ENCODE data around the gene PLPPR5.

Gene PLPPR5

DNA sequence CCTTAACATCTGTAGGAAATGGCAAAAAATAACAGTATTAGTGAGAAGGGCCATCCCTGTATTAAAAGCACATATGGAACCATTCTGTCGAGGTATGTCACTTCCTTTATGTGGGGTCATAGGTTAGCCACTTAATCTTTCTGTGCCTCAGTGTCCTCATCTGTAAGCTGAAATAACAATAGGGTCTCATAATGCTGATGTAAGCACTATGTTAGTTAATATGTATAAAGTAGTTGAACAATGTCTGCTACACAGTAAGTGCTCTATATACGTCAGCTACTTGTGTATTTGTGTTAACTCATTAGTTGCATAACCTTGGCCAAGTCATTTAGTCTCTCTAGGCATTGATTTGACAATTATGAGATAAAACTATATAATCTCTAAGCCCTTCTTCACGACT lies 11.8 kb downstream of the PLPPR5 start:
- TF ChIP-seq POLR2AphosphoS5 (IDR thresholded peaks at IDR 0.05; ENCODE audit: low read depth, low read length) = no peak
- TF ChIP-seq TAF1 (IDR thresholded peaks at IDR 0.05; ENCODE audit: borderline replicate concordance, low read depth, low read length) = no peak
- TF ChIP-seq POLR2A (IDR thresholded peaks at IDR 0.05; ENCODE audit: low read depth, low read length) = no peak
- DNase-seq (ENCODE audit: insufficient read length) (no peak), FAIRE-seq (no peak)

DNA sequence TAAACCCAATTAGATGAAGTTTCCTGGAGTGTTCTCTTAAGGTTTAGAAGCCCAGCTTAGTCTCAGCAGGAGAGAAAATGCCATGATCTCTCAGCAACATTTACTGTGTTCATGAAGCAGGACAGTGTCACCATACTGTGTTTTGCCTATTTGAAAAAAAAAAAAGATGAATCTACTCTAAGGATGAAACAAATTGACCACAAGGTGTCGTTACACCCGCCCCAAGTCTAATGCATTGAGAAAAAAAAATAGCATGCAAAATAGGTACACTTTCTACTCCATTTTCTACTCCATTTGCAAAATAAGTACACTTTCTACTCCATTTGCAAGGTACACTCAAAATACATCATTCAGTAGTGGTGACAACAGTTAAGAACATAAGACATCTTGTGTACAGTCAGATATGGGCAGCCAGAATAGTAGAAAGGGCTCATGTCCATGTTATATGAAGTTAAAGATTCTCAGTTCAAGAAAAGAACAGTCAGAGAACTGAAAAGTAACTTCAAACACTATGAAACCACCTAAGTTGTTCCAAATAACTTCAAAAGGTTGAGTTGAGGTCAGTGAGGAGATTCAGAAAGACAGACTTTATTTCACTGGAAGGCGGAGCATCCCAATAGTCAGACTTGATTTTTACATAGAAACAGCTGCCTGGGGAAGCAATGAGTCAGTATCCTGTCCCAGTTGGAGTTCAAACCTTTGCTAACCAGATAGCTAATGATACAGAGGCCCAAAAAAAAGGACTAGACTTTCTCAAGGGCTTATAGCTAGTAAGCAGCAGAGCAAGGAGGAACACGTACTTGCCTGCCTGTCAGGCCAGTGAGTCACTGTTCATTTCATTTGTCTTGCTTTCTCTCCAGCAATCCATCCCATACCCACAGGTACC lies 13.3 kb downstream of the PLPPR5 start:
- TF ChIP-seq TAF1 (IDR thresholded peaks at IDR 0.05; ENCODE audit: borderline replicate concordance, low read depth, low read length) (no peak), POLR2A (IDR thresholded peaks at IDR 0.05; ENCODE audit: low read depth, low read length) (no peak), POLR2AphosphoS5 (IDR thresholded peaks at IDR 0.05; ENCODE audit: low read depth, low read length) (no peak)
- DNase-seq (ENCODE audit: insufficient read length) (no peak), FAIRE-seq (no peak)

DNA sequence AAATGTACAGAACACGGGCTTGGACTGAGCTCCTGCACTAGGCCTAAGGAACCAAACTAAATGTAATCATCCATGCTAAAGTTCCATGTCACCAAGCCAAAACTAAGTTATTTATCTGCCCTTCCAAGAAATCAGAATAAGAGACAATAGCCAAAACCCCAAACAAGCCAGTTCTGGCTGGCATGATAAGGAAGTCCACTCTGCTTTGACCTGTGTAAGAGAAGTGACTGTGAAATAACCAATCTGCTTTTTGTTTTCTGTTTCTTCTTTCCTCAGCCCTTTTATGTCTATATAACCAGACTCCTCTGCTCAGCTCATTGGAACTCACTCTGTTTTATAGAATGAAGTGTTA lies 15.1 kb downstream of the PLPPR5 start:
- TF ChIP-seq POLR2A (IDR thresholded peaks at IDR 0.05; ENCODE audit: low read depth, low read length) (no peak), POLR2AphosphoS5 (IDR thresholded peaks at IDR 0.05; ENCODE audit: low read depth, low read length) (no peak)
- FAIRE-seq (no peak), DNase-seq (ENCODE audit: insufficient read length) (no peak)

DNA sequence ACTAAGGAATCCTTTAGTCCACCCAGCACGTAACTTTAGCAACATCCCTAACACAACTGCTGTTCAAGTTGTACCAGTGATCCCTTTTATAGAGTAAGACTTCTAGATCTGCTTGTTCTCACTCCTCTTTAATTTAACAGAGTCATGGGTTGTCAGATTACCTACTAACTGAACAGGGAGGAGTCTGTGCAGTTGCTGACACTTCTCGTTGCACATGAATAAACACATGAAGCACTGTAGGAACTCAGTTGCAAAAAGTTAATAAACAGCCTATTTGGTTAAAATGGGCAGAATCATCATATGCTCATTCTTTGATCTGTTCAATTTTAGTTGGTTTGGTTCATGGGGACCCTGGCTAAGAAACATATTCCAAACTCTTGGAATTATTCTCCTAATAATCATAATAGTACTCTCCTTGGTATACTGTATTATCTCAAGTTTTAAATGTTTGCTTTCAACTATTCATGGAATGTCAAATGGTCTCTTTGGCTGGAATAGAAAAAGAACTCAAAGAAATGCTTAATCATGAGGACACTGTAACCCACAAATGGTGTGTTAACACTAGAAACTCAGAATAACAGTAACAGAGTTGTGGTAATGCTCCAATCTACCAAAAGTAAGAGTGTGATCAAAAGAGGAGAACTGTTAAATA lies 15.6 kb downstream of the PLPPR5 start:
- DNase-seq (ENCODE audit: insufficient read length) (no peak), FAIRE-seq (no peak)
- TF ChIP-seq POLR2A (IDR thresholded peaks at IDR 0.05; ENCODE audit: low read depth, low read length) (no peak), TAF1 (IDR thresholded peaks at IDR 0.05; ENCODE audit: borderline replicate concordance, low read depth, low read length) (no peak), POLR2AphosphoS5 (IDR thresholded peaks at IDR 0.05; ENCODE audit: low read depth, low read length) (no peak)

- TF ChIP-seq POLR2AphosphoS5 (IDR thresholded peaks at IDR 0.05; ENCODE audit: low read depth, low read length) (no peak), POLR2A (IDR thresholded peaks at IDR 0.05; ENCODE audit: low read depth, low read length) (no peak), TAF1 (IDR thresholded peaks at IDR 0.05; ENCODE audit: borderline replicate concordance, low read depth, low read length) (no peak)
- no peak for DNase-seq (ENCODE audit: insufficient read length)
- FAIRE-seq = no peak
Observed at GRCh38 chr1:98985687-98986086, 19.0 kb downstream of the PLPPR5 start.

DNA sequence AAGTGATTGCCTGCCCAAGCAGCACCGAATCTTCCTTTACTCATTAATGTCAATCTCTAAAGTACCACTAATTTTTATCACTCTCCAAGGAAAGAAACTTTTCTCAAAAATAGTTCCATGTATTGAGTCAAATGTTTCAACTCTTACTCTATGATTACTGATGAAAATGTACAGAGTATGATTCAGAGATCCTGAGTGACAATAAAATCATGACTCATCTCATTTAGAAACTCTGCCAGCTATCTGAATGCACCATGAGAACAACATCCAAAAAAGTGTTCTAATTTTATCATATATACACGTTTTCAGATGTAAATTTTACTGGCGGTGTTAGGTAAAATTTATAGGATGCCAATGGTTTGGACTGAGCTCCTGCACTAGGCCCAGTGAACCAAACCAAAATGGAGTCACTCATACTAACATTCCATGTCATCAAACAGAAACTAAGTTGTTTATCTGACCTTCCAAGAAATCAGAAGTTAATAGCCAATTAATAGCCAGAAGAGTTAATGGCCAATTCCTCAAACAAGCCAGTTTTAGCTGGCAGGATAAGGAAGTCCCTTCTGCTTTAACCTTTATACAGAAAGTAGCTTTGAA lies 22.6 kb downstream of the PLPPR5 start:
- TF ChIP-seq POLR2A (IDR thresholded peaks at IDR 0.05; ENCODE audit: low read depth, low read length) (no peak), POLR2AphosphoS5 (IDR thresholded peaks at IDR 0.05; ENCODE audit: low read depth, low read length) (no peak), TAF1 (IDR thresholded peaks at IDR 0.05; ENCODE audit: borderline replicate concordance, low read depth, low read length) (no peak)
- no peak for DNase-seq (ENCODE audit: insufficient read length)
- FAIRE-seq = no peak

DNA sequence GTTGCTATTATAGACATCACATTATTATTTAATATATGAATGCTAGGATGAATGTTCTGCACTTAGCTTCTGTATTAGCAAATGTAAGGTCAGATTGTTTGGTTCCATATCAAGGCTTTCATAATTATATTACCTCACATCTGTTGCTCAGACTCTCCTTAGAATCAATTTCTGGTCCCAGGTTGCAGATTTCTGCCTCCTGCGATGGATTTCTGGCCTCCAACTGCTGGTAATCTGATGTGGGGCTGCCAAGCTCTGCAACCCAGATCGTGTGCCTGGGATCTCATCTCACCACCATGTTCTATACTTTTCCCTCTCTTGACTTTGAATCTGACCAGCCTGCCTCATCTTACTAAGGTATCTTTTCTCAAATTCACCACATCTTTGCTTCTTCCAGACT lies 25.2 kb downstream of the PLPPR5 start:
- no peak for FAIRE-seq
- DNase-seq (ENCODE audit: insufficient read length) = no peak
- TF ChIP-seq POLR2AphosphoS5 (IDR thresholded peaks at IDR 0.05; ENCODE audit: low read depth, low read length) = no peak
- TF ChIP-seq POLR2A (IDR thresholded peaks at IDR 0.05; ENCODE audit: low read depth, low read length) = no peak
- TF ChIP-seq TAF1 (IDR thresholded peaks at IDR 0.05; ENCODE audit: borderline replicate concordance, low read depth, low read length) = no peak

DNA sequence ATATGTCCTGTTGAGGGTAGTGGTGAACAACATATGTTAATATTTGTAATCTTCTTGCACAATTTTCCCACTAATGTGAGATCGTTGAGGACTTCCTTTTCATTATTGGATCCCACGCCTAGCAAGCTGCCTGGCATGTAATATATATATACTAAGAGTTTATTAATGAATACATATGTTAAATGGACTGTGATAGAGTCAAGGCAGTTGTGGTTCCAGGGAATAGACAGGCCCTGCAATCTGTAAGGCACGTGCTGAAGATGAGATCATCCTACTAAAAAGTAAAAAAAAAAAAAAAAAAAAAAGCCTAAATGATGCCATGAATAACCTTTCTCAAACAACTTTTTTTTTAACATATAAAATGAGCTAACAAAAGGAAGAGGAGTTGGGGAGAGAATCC lies 28.9 kb downstream of the PLPPR5 start:
- DNase-seq (ENCODE audit: insufficient read length) (no peak), FAIRE-seq (no peak)
- TF ChIP-seq TAF1 (IDR thresholded peaks at IDR 0.05; ENCODE audit: borderline replicate concordance, low read depth, low read length) (no peak), POLR2AphosphoS5 (IDR thresholded peaks at IDR 0.05; ENCODE audit: low read depth, low read length) (no peak), POLR2A (IDR thresholded peaks at IDR 0.05; ENCODE audit: low read depth, low read length) (no peak)

DNA sequence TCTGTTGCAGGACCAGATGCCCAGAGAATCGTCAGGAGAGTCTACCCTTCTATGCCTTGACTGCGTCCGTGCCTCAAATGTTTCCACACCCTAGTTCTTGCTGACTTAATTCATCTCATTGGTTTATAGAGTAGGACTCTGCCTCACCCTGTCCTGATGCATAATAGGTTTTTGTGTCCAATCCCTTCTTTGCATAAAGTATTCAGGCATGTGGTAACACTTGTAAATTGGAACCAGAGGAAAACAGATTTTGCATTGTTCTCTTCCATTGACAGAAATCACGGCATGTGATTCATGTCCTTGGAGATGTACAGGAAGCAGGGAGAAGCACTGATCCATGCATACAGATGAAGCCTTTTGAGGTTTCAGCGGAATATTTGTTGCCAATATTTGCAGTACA lies 29.5 kb downstream of the PLPPR5 start:
- no peak for DNase-seq (ENCODE audit: insufficient read length)
- FAIRE-seq = no peak
- TF ChIP-seq POLR2A (IDR thresholded peaks at IDR 0.05; ENCODE audit: low read depth, low read length) (no peak), TAF1 (IDR thresholded peaks at IDR 0.05; ENCODE audit: borderline replicate concordance, low read depth, low read length) (no peak), POLR2AphosphoS5 (IDR thresholded peaks at IDR 0.05; ENCODE audit: low read depth, low read length) (no peak)

DNA sequence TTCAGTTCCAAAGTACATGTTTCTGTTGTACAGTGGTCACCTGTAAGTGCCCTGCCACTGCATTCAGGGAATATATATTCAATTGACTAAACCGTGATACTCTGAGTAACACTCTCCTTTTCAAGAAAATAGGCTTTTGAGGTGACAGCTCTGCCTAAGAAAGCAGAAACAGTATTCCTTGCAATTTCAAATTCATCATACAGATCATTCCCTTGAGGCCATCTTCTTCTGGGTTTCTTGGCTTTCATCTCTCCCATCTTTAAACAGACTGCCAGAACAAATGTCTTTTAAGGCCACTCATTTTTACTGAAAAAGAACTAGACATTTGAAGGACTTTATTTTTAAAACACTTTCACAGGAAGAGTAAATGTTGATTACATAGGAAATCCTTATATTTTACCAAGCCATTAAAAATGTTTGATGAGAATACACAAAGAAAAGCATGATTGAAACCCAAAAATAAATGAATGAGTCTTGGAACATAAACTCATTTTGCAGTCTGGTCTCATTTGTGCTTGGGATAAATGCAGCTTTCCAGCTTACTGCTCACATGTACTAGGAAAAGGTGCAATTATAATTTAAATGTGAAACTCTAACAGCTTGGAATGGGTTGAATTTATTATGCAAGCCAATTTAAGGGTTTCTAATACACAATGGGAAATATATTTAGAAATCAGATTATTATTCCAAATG lies 34.7 kb downstream of the PLPPR5 start:
- no peak for DNase-seq (ENCODE audit: insufficient read length)
- FAIRE-seq = no peak
- TF ChIP-seq POLR2AphosphoS5 (IDR thresholded peaks at IDR 0.05; ENCODE audit: low read depth, low read length) = no peak
- TF ChIP-seq TAF1 (IDR thresholded peaks at IDR 0.05; ENCODE audit: borderline replicate concordance, low read depth, low read length) = no peak
- no peak for TF ChIP-seq POLR2A (IDR thresholded peaks at IDR 0.05; ENCODE audit: low read depth, low read length)

DNA sequence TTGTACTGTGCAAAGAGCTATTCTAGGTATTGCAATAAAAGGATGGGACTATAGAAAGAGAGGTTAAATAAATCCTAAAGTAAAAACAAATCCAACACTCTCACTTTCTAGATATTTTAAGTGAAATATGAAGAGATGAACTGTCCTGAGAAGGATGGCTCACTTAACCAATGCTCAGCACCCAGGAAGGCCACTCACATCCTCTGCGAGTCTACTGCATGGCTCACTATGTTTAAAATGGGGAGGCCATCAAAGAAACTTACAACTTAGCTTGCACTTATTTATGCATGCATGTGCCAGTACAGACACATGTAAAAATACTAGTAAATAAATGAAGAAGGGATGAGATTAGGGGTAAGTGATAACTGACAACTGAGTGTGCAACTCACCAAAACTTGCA lies 37.5 kb downstream of the PLPPR5 start:
- FAIRE-seq (no peak), DNase-seq (ENCODE audit: insufficient read length) (no peak)
- TF ChIP-seq TAF1 (IDR thresholded peaks at IDR 0.05; ENCODE audit: borderline replicate concordance, low read depth, low read length) (no peak), POLR2A (IDR thresholded peaks at IDR 0.05; ENCODE audit: low read depth, low read length) (no peak), POLR2AphosphoS5 (IDR thresholded peaks at IDR 0.05; ENCODE audit: low read depth, low read length) (no peak)
